SKM-1 treated with dmso at 0.1 percent for 144 hours (cell line): ENCODE measurements around the gene VOPP1.
A peak's percentile ranks its signal among the peaks of the same experiment; 100 is the strongest.
"Not testable (repeated sequence)": the region's sequence is repeated elsewhere in the genome, so short reads cannot be mapped to it uniquely, and the experiment has no call there.

Experiments
- DNase-seq: peaks from one replicate; lab custom pipeline; 2025; ENCODE audit not compliant: unreplicated experiment; lab: John Stamatoyannopoulos, UW

Gene VOPP1

GRCh38 chr7:55471594-55471993 is 100.7 kb downstream of the VOPP1 start:
- DNase-seq: not testable (repeated sequence)

DNA sequence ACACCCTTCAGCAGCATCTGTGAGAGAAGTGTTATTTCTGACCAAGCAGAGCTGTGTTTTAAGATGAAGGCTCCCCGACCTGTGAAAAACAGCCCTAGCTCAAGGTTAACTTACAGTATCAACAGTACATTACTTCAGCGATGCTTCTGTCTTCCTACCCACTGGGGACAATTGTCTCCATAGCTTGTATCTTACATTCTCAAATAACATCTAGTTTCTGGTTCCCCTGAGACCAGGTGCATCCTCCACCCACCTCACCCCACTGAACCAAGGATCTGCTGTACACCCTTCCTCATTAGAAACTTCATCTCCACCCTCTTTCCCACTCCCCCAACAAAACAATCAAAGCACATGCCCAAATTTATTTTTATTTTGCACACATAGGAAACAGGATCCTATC is 102.0 kb downstream of the VOPP1 start:
- no peak for DNase-seq

- DNase-seq: no peak
These were observed 102.6 kb downstream of the VOPP1 start for GRCh38 chr7:55469721-55470120.

GRCh38 chr7:55469271-55469681 is 103.0 kb downstream of the VOPP1 start:
- no peak for DNase-seq

- no peak for DNase-seq
These were observed 103.8 kb downstream of the VOPP1 start for GRCh38 chr7:55468495-55468894.

DNA sequence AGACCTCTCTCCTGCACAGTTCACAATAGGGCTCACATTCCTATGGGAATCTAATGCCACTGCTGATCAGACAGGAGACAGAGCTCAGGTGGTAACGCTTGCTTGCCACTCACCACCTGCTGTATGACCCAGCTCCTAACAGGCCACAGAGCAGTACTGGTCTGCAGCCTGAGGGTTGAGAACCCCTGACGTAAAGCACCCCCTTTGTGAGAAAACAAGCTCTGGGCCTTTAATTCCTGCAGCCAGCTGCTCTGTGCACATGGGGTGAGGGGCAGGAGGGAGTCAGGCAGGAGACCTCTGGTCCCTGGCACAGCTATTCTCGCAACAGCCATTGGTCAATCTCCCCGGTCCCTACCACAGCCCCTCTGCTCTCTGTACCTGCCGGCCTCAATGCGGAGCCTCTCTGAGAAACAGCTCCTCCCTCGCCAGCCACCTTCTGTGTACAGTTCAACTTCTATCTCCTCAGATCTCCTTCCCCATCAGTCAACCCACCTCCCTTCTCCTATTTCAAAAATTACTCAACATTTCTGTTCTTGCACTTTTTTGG is 105.2 kb downstream of the VOPP1 start:
- no peak for DNase-seq

GRCh38 chr7:55465691-55466090 is 106.6 kb downstream of the VOPP1 start:
- no peak for DNase-seq

GRCh38 chr7:55464422-55464821 is 107.9 kb downstream of the VOPP1 start:
- DNase-seq: no peak

GRCh38 chr7:55463686-55464262 is 108.5 kb downstream of the VOPP1 start:
- no peak for DNase-seq

GRCh38 chr7:55458351-55458750 is 114.0 kb downstream of the VOPP1 start:
- no peak for DNase-seq

DNA sequence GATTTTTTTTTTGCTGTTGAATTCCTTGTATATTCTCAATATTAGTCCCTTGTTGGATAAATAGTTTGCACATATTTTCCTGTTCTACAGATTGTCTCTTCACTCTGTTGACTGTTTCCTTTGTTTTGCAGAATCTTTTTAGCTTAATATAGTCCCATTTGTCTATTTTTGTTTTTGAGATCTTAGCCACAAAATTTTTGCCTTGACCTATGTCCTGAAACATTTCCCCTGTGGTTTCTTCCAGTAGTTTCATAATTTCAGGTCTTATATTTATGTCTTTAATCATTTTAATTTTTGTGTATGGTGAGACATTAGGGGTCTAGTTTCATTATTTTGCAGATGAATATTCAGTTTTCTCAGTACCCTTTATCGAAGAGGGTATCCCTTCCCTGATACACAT is 114.5 kb downstream of the VOPP1 start:
- DNase-seq: no peak

DNA sequence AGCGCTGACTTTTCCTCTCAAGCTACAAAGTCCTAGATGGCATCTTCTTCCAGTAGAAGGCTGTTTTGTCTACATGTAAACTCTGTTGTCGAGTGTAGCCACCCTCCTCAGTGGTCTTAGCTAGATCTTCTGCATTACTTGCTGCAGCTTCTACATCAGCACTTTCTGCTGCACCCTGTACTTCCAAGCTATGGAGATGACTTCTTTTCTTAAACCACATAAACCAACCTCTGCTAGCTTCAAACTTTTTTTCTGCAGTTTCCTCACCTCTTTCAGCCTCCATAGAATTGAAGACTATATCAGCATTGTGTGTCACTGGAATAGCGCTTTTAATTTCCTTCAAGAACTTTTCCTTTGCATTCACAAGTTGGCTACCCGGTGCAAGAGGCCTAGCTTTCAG is 119.3 kb downstream of the VOPP1 start:
- no peak for DNase-seq

- DNase-seq: no peak
These were observed 122.2 kb downstream of the VOPP1 start for GRCh38 chr7:55449992-55450535.

DNA sequence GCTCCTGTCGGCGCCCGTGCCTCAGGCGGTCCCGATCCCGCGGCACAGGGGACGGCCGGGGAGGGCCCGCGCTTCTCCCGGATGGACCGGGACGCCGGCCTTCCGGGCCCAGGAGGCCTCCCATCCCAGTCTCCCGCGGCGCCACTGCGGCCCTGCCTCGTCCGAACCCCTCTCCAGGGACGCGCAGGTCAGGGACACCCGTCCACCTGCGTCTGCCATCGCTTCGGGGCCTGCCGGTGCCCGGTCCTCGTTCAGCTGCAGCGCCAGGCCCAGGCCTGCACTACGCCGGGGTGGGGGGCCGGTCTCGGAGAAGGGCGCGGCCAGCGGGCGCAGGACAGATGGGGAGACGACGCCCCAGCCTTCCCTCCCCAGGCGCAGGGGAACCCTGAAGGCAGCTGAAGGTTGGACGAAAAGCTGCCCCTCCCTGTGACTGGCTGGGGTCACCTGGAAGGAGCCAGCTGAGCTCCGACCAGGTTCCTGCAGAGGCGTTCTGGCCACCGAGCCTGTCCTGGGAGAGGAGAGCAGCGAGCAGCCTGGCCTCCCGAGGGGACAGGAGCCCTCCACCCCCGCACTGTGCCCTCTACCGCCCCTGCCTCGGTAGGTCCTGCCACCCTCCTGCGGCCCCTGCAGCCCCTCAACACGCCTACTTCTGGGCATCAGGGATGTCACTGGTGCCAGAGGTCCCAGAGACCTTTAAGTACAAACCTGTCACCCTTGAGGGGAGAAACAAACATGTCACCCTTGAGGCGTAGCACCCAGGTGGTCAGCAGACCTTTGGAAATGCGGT is 122.9 kb downstream of the VOPP1 start:
- DNase-seq: no peak

- DNase-seq: no peak
These were observed 123.8 kb downstream of the VOPP1 start for GRCh38 chr7:55448526-55448925.

DNA sequence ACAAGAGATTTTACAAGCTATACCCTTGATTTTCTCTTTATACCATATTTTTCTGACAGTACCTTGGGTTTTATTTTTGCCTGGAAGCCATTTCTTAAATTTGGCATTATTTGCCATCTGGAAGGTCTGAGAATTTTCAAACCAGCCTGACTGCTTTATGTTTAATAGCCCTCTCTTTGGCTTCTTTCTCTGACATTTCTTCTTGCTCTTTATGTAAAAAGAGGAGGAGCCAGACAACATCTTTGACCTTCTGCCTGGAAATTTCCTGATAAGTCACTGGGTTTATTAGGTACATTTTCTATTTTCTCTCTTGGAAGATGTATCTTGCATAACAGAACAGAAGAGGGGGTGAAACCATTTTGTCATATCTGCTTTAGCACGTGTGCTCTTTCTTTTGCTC is 127.5 kb downstream of the VOPP1 start:
- DNase-seq: no peak

GRCh38 chr7:55441774-55442522 is 130.4 kb downstream of the VOPP1 start:
- DNase-seq: no peak

DNA sequence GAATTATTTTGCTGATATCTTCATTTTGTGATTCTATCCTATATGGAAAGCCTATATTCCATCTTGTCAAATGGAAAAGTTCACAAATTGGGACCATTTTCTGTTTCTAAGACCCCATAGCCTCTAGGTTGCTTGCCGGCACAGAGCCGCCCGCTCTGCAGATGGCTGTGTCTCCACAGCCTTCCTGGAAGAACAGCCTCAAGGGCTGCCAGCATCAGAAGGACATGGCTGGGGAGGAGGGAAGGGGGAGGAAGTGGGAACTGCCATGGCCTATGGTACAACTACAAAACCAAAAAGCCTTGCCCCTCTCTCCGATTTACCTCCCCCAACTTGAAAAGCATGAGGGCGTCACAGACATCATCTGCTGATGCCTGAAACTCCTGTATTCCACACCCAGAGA is 131.3 kb downstream of the VOPP1 start:
- no peak for DNase-seq

DNA sequence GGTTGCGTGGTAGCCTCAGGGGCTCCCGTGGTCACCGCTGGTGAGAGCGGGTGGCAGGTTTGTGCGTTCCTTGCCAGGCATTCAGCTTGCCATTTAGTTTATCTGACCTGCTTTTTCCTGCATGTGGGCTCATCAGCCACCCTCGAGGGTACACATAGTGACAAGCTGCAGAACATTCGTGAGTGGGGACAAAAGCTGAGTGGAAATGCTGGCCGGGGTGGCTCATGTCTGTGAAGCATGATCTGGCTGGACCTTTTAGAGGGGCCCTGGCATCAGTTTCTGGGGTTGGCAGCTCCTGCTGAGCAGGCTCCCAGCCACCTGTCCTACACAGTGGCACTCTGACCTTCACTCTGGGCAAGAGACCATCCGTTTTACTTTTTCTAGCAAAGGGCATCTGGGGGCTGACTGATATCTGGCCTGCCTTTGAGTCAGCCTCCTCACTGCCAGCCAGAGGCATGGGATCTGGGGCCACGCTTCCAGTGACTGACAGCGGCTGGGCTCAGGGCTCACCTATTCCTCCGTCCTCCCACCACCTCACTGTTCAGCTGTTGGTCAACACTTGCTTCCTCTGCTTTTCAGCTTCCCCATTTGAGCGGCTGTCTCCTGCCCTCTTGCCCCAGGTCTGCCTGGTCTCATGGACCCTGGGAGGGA is 132.1 kb downstream of the VOPP1 start:
- peak; percentile 29 for DNase-seq

- no peak for DNase-seq
These were observed 132.7 kb downstream of the VOPP1 start for GRCh38 chr7:55439627-55440026.
